ENCODE data around the gene CCM2L. TPM values are rescaled to one million over a fixed set of nuclear protein-coding genes. Genes with fewer than 3 reads are reported as not detected.

The CCM2L gene
- total and polyA plus RNA-seq, 2 donors (not counting 1 experiment from before 2014, with no cell fraction given), result not detected

DNA sequence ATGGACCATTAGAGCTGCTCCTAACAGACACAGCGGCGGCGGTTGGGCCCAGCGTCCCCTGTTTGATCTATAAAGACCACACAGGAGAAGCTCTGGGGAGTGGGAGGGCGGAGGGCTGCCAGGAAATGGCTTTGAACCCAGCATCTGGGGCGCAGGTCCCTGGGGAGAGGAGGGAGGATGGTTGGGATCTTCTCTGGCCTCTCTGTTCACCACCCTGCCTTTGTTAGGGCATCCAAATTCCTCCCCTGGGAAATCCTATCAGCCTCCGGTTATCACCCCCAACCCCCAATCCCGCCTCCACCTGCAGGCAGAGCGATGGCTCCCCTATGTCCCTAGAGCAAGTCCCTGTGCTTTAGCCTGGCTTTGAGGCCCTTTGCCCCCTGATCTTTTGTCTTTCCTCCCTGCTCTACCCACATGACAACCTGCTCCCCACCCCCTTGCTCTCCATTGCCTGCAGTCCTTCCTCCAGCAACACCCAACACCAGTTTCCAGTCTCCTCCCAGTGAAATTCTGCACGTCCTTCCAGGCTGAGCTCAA lies 35.2 kb upstream of the CCM2L start:
- POLR2A ChIA-PET, result no interaction called here
- Histone ChIP-seq H3K9me3 (ENCODE audit: control extremely low read depth in 1 of 3, control insufficient read depth in 2 of 3, insufficient read depth in 1 of 3, low read length in 2 of 3) (no peaks in the 10 kb centered on the region), H3K4me3 (ENCODE audit: control extremely low read depth in 1 of 5, extremely low read depth in 1 of 5, insufficient read depth in 1 of 5, low read depth in 2 of 5, low read length in 4 of 5) (no peak overlapping the region), H2AFZ (ENCODE audit: insufficient read depth, low read depth, low read length, poor library complexity, severe bottlenecking) (no peak overlapping the region), H4K20me1 (ENCODE audit: control insufficient read depth, insufficient read depth, low read length, poor library complexity, severe bottlenecking) (no peaks in the 10 kb centered on the region), H3K9ac (ENCODE audit: low read length) (no peak overlapping the region), H3K27ac (ENCODE audit: low read length in 2 of 2) (no peak overlapping the region), H3K27me3 (replicated peaks in 1 of 4; ENCODE audit: control extremely low read depth in 1 of 4, control insufficient read depth in 3 of 4, insufficient read depth in 4 of 4, low read length in 3 of 4) (peaks cover 0 to 18% (median 4%) of the 10 kb centered on the region in 4 experiments), H3K4me1 (ENCODE audit: control insufficient read depth in 2 of 2, insufficient read depth in 2 of 2, low read length in 2 of 2) (no peaks in the 10 kb centered on the region), H3K4me2 (replicated peaks; ENCODE audit: low read depth, low read length, poor library complexity, severe bottlenecking) (no peak overlapping the region), H3K79me2 (ENCODE audit: control insufficient read depth, insufficient read depth, low read length) (no peaks in the 10 kb centered on the region), H3K36me3 (replicated peaks in 1 of 2; ENCODE audit: control extremely low read depth in 1 of 2, control insufficient read depth in 1 of 2, extremely low read depth in 1 of 2, insufficient read depth in 2 of 2, low read length in 1 of 2) (no peaks in the 10 kb centered on the region)
- ATAC-seq (ENCODE audit: low read depth), result no peak
- H3K4me1 Mint-ChIP-seq, result no peaks in the 10 kb centered on the region
- no peak for TF ChIP-seq EZH2 (IDR thresholded peaks at IDR 0.05; ENCODE audit: borderline replicate concordance, insufficient read depth, low read depth, low read length, poor library complexity, severe bottlenecking)
- TF ChIP-seq, protein P1, sequence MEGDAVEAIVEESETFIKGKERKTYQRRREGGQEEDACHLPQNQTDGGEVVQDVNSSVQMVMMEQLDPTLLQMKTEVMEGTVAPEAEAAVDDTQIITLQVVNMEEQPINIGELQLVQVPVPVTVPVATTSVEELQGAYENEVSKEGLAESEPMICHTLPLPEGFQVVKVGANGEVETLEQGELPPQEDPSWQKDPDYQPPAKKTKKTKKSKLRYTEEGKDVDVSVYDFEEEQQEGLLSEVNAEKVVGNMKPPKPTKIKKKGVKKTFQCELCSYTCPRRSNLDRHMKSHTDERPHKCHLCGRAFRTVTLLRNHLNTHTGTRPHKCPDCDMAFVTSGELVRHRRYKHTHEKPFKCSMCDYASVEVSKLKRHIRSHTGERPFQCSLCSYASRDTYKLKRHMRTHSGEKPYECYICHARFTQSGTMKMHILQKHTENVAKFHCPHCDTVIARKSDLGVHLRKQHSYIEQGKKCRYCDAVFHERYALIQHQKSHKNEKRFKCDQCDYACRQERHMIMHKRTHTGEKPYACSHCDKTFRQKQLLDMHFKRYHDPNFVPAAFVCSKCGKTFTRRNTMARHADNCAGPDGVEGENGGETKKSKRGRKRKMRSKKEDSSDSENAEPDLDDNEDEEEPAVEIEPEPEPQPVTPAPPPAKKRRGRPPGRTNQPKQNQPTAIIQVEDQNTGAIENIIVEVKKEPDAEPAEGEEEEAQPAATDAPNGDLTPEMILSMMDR (IDR thresholded peaks at IDR 0.05), result no peak
- no peak overlapping the region for H3K4me3 Mint-ChIP-seq
- no peak for DNase-seq
- no peak overlapping the region for H3K27ac Mint-ChIP-seq
- no peaks in the 10 kb centered on the region for H3K9me3 Mint-ChIP-seq (ENCODE audit: insufficient read depth)
- CTCF ChIA-PET, result interaction anchor here (1.2 kb wide), 1 partner anchor 128 kb away, joined by 3 read pairs; no protein-coding TSS in a partner anchor
- WGBS (ENCODE audit: insufficient coverage), result 7% methylated on average over 8 of the region's 10 CpGs
- H3K27me3 Mint-ChIP-seq, result peaks cover 55% of the 10 kb centered on the region
- intact Hi-C loops (cut with micrococcal nuclease), result no loop called here

DNA sequence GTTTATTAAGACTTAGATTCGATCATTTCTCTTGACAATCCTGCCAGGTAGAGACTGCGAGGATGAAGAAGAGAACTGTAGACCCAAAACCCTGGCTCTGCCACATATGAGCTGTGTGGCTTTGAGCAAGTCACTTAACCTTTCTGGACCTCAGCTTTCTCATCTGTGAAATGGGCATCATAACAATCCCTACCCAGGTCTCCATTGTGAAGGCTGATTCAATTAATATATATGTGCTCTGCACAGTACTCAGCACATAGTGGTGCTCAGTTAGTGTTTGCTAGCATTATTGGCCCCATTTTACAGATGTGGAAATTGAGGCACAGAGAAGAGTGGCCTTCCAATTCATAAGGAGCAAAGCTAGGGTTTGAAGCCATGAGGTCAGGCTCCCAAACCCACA lies 34.4 kb upstream of the CCM2L start:
- Histone ChIP-seq H3K9ac (ENCODE audit: low read length) (no peak overlapping the region), H3K4me1 (ENCODE audit: control insufficient read depth in 2 of 2, insufficient read depth in 2 of 2, low read length in 2 of 2) (no peaks in the 10 kb centered on the region), H2AFZ (ENCODE audit: insufficient read depth, low read depth, low read length, poor library complexity, severe bottlenecking) (no peak overlapping the region), H4K20me1 (ENCODE audit: control insufficient read depth, insufficient read depth, low read length, poor library complexity, severe bottlenecking) (no peaks in the 10 kb centered on the region), H3K4me3 (ENCODE audit: control extremely low read depth in 1 of 5, extremely low read depth in 1 of 5, insufficient read depth in 1 of 5, low read depth in 2 of 5, low read length in 4 of 5) (no peak overlapping the region), H3K9me3 (ENCODE audit: control extremely low read depth in 1 of 3, control insufficient read depth in 2 of 3, insufficient read depth in 1 of 3, low read length in 2 of 3) (no peaks in the 10 kb centered on the region), H3K27ac (ENCODE audit: low read length in 2 of 2) (no peak overlapping the region), H3K4me2 (replicated peaks; ENCODE audit: low read depth, low read length, poor library complexity, severe bottlenecking) (no peak overlapping the region), H3K27me3 (replicated peaks in 1 of 4; ENCODE audit: control extremely low read depth in 1 of 4, control insufficient read depth in 3 of 4, insufficient read depth in 4 of 4, low read length in 3 of 4) (peaks cover 0 to 13% (median 0%) of the 10 kb centered on the region in 4 experiments), H3K79me2 (ENCODE audit: control insufficient read depth, insufficient read depth, low read length) (no peaks in the 10 kb centered on the region), H3K36me3 (replicated peaks in 1 of 2; ENCODE audit: control extremely low read depth in 1 of 2, control insufficient read depth in 1 of 2, extremely low read depth in 1 of 2, insufficient read depth in 2 of 2, low read length in 1 of 2) (no peaks in the 10 kb centered on the region)
- intact Hi-C loops (cut with micrococcal nuclease), result no loop called here
- Mint-ChIP-seq H3K9me3 (ENCODE audit: insufficient read depth) (no peaks in the 10 kb centered on the region), H3K27me3 (peaks cover 49% of the 10 kb centered on the region), H3K27ac (no peak overlapping the region), H3K4me3 (no peak overlapping the region), H3K4me1 (no peaks in the 10 kb centered on the region)
- WGBS (ENCODE audit: insufficient coverage), result 80% methylated on average over 1 of the region's 2 CpGs
- ChIA-PET POLR2A (no interaction called here), CTCF (interaction anchor here (1.2 kb wide), 1 partner anchor 129 kb away, joined by 3 read pairs; no protein-coding TSS in a partner anchor)
- TF ChIP-seq, protein P1 (IDR thresholded peaks at IDR 0.05), result no peak
- no peak for TF ChIP-seq EZH2 (IDR thresholded peaks at IDR 0.05; ENCODE audit: borderline replicate concordance, insufficient read depth, low read depth, low read length, poor library complexity, severe bottlenecking)
- no peak for DNase-seq
- no peak for ATAC-seq (ENCODE audit: low read depth)
